K562 (cell line): ENCODE measurements around the gene SVBP. TPM values are rescaled to one million over a fixed set of nuclear protein-coding genes. Genes with fewer than 3 reads are reported as not detected.
A peak's percentile ranks its signal among the peaks of the same experiment; 100 is the strongest.

Experiments used
- ARID1B ChIP-seq: fragments of 450-650 bp; IDR thresholded peaks from 2 replicates; pipeline ENCODE4 v1.6.1; 2016; ENCODE audit warnings: antibody characterized with exemption, mild to moderate bottlenecking, inconsistent platforms
- ARID3A ChIP-seq: IDR thresholded peaks from 2 replicates; pipeline ENCODE4 v1.6.1; 2012; ENCODE audit warnings: low read depth, low read length, improper control_type of control experiment, borderline replicate concordance
- BACH1 ChIP-seq: fragments of 200-800 bp; sonication (Bioruptor generic); IDR thresholded peaks from 2 replicates; pipeline ENCODE4 v1.6.1; 2016; ENCODE audit warnings: missing genetic modification characterization, missing compliant biosample characterization
- EP300 ChIP-seq: IDR thresholded peaks from 2 replicates; pipeline ENCODE4 v1.6.1; 2012; ENCODE audit warnings: low read length, improper control_type of control experiment
- ESRRA ChIP-seq: fragments of 450-650 bp; IDR thresholded peaks from 2 replicates; pipeline ENCODE4 v1.6.1; 2014; ENCODE audit warnings: low read depth, mild to moderate bottlenecking, moderate library complexity, borderline replicate concordance
- MAFF ChIP-seq: IDR thresholded peaks from 2 replicates; pipeline ENCODE4 v1.6.1; 2012; ENCODE audit warnings: low read length, improper control_type of control experiment
- MAFG ChIP-seq: fragments of 450-650 bp; conservative IDR thresholded peaks from 2 replicates; pipeline ENCODE4 v1.6.1; 2016; ENCODE audit warnings: missing genetic modification characterization, missing compliant biosample characterization
- MECOM ChIP-seq: fragments of 250-450 bp; sonication (Bioruptor Pico); IDR thresholded peaks from 2 replicates; pipeline ENCODE4 v1.8.0; 2022; ENCODE audit warnings: inconsistent platforms
- MNT ChIP-seq, 2 experiments: fragments of 450-650 bp; conservative IDR thresholded peaks; 2 replicates each; pipeline ENCODE4 v1.6.1; 2017; ENCODE audit warnings: mild to moderate bottlenecking in 2 of 2, moderate library complexity in 2 of 2
- NFE2 ChIP-seq: IDR thresholded peaks from 2 replicates; pipeline ENCODE4 v1.6.1; 2014; ENCODE audit warnings: antibody characterized with exemption, low read depth
- POLR2B ChIP-seq: fragments of 450-650 bp; IDR thresholded peaks from 2 replicates; pipeline ENCODE4 v1.6.1; 2018; ENCODE audit warnings: low read depth; ENCODE audit not compliant: partially characterized antibody
- POLR2H ChIP-seq: IDR thresholded peaks from 2 replicates; pipeline ENCODE4 v1.6.1; 2016; ENCODE audit warnings: missing genetic modification characterization, low read depth, mild to moderate bottlenecking, control low read depth, missing compliant biosample characterization, moderate library complexity
- RAD21 ChIP-seq, 2 experiments: fragments of 250-450 bp in 1 of 2; fragments of 450-650 bp in 1 of 2; sonication (Bioruptor Pico) in 1 of 2; formaldehyde crosslinking in 1 of 2; IDR thresholded peaks in 1 of 2; conservative IDR thresholded peaks in 1 of 2; 2 replicates each; pipeline versions ENCODE4 v1.4.0 to v1.8.0; 2020 to 2022; ENCODE audit warnings: mild to moderate bottlenecking in 2 of 2, moderate library complexity in 1 of 2
- RCOR1 ChIP-seq, 2 experiments: IDR thresholded peaks; 2 replicates each; pipeline ENCODE4 v1.6.1; 2012; ENCODE audit warnings: low read depth in 2 of 2, low read length in 2 of 2, borderline replicate concordance in 1 of 2, improper control_type of control experiment in 1 of 2
- RFX1 ChIP-seq: fragments of 450-650 bp; IDR thresholded peaks from 2 replicates; pipeline ENCODE4 v1.6.1; 2016; ENCODE audit warnings: mild to moderate bottlenecking, moderate library complexity
- SMARCE1 ChIP-seq: fragments of 450-650 bp; IDR thresholded peaks from 2 replicates; pipeline ENCODE4 v1.7.1; 2016; ENCODE audit warnings: mild to moderate bottlenecking
- TCF15 ChIP-seq: fragments of 250-450 bp; sonication (Bioruptor Pico); IDR thresholded peaks from 2 replicates; pipeline ENCODE4 v1.8.0; 2022; ENCODE audit warnings: moderate library complexity, mild to moderate bottlenecking, inconsistent platforms
- TEAD1 ChIP-seq, 2 experiments: fragments of 450-650 bp in 1 of 2; sonication (generic) in 1 of 2; formaldehyde crosslinking; IDR thresholded peaks; 2 replicates each; pipeline versions ENCODE4 v1.4.0 to v1.8.0; 2020 to 2022; ENCODE audit warnings: mild to moderate bottlenecking in 2 of 2, missing genetic modification reagents in 1 of 2
- ZC3H8 ChIP-seq: fragments of 450-650 bp; IDR thresholded peaks from 2 replicates; pipeline ENCODE4 v1.6.1; 2017
- ZNF785 ChIP-seq: fragments of 250-450 bp; sonication (Bioruptor Pico); IDR thresholded peaks from 2 replicates; pipeline ENCODE4 v1.4.0; 2020; ENCODE audit warnings: mild to moderate bottlenecking
- polyA plus RNA-seq, 8 experiments: library from polyadenylated mRNA; depleted of rRNA in 4 of 8; stranded (reverse) in 5 of 8; unstranded in 3 of 8; fragments of >200 nt; fragmentation: Nextera tagmentation in 2 of 8; fragmentation: Illumina TruSeq in 1 of 8; extraction: Ambion mirVana in 2 of 8; extraction: Trizol in 1 of 8; gene quantifications; 2 replicates each; pipeline versions ENCODE4 v1.2.1 to v1.2.3, GENCODE V29; 2011 to 2014; ENCODE audit warnings: inconsistent platforms in 1 of 8, missing spikeins in 1 of 8
- total RNA-seq, 7 experiments: library from RNA; depleted of rRNA in 6 of 7; stranded (reverse); fragments of >200 nt in 6 of 7; fragmentation: Illumina TruSeq in 2 of 7; extraction: Trizol in 2 of 7; gene quantifications; 2 replicates each; pipeline versions ENCODE4 v1.2.1 to v1.2.3, GENCODE V29; 2011 to 2021; ENCODE audit warnings: low replicate concordance in 1 of 7
- TF ChIP-seq, protein P1 (sequence below), 3 experiments: fragments of 200-800 bp in 1 of 3; fragments of 250-450 bp in 1 of 3; fragments of 450-650 bp in 1 of 3; sonication (Bioruptor Pico) in 1 of 3; sonication (Bioruptor generic) in 1 of 3; formaldehyde crosslinking in 1 of 3; IDR thresholded peaks; 2 replicates each; pipeline versions ENCODE4 v1.6.1 to v1.8.0; 2016 to 2022; ENCODE audit warnings: mild to moderate bottlenecking in 2 of 3, missing genetic modification characterization in 2 of 3, missing compliant biosample characterization in 1 of 3, moderate library complexity in 1 of 3

Gene SVBP
- total and polyA plus RNA-seq, 9 of the 15 experiments (the other 6 are each of a cell fraction or from before 2014, with no cell fraction given): 31.7 to 49.7 (median 40.0) TPM

DNA sequence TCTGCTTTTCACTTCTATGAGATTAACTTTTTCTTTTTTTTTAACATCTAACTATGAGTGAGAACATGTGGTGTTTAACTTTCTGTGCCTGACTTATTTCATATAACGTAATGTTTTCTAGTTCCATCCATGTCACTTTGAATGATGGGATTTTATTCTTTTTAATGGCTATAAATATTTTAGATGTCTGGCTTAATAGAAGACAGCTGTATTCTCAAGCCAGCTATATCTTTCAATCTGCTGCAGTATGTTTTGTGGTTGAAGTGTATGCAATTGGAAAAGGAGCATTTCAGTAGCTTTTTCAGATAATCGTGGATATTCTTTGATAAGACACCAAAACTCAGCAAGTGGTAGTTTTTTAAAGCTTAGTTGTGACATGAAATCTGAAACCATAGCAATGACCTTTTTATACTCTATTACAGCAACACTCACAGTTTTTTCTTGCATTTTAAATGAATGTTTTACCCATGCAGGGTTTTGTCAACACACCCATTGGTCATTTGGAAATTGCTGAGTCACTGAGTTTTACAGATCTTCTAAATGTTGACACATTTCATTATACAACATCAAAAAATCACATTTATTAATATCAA lies 5.7 kb upstream of the SVBP start (continued):
- TF ChIP-seq, protein P1, sequence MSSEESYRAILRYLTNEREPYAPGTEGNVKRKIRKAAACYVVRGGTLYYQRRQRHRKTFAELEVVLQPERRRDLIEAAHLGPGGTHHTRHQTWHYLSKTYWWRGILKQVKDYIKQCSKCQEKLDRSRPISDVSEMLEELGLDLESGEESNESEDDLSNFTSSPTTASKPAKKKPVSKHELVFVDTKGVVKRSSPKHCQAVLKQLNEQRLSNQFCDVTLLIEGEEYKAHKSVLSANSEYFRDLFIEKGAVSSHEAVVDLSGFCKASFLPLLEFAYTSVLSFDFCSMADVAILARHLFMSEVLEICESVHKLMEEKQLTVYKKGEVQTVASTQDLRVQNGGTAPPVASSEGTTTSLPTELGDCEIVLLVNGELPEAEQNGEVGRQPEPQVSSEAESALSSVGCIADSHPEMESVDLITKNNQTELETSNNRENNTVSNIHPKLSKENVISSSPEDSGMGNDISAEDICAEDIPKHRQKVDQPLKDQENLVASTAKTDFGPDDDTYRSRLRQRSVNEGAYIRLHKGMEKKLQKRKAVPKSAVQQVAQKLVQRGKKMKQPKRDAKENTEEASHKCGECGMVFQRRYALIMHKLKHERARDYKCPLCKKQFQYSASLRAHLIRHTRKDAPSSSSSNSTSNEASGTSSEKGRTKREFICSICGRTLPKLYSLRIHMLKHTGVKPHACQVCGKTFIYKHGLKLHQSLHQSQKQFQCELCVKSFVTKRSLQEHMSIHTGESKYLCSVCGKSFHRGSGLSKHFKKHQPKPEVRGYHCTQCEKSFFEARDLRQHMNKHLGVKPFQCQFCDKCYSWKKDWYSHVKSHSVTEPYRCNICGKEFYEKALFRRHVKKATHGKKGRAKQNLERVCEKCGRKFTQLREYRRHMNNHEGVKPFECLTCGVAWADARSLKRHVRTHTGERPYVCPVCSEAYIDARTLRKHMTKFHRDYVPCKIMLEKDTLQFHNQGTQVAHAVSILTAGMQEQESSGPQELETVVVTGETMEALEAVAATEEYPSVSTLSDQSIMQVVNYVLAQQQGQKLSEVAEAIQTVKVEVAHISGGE (CRISPR knock-in tag; IDR thresholded peaks at IDR 0.05): no peak
- TF ChIP-seq NFE2: peak; percentile 98
- peak; percentile 99 for TF ChIP-seq MAFF
- TF ChIP-seq SMARCE1: peak; percentile 64
- 0 out of 4 replicates have a peak, but pooled peaks of 1 of the 2 experiments have one; percentile 14 for TF ChIP-seq RCOR1 (IDR thresholded peaks at IDR 0.05; ENCODE audit: borderline replicate concordance in 1 of 2, low read depth in 2 of 2, low read length in 2 of 2)
- TF ChIP-seq MNT (conservative IDR thresholded peaks at IDR 0.05): peak; percentile 16 to 24; a peak in 2 of 4 replicates
- TF ChIP-seq ARID1B: peak; percentile 64
- TF ChIP-seq ZNF785 (CRISPR knock-in tag): no peak
- TF ChIP-seq ZC3H8: no peak
- TF ChIP-seq MECOM (CRISPR knock-in tag): no peak
- no peak for TF ChIP-seq RAD21 (CRISPR knock-in tag; conservative IDR thresholded peaks at IDR 0.05 in 1 of 2, IDR thresholded peaks at IDR 0.05 in 1 of 2)
- TF ChIP-seq TEAD1 (CRISPR knock-in tag; IDR thresholded peaks at IDR 0.05): 0 out of 4 replicates have a peak, but pooled peaks of 1 of the 2 experiments have one; percentile 37
- peak; percentile 99 for TF ChIP-seq MAFG (tag)
- peak; percentile 42 for TF ChIP-seq RFX1
- no peak for TF ChIP-seq POLR2B
- TF ChIP-seq POLR2H (tag): peak; percentile 20; the same call in 1 of the 2 replicates
- TF ChIP-seq EP300: peak; percentile 39; the same call in 1 of the 2 replicates
- peak; percentile 66; the same call in 1 of the 2 replicates for TF ChIP-seq ARID3A
- peak; percentile 95 for TF ChIP-seq BACH1 (tag)
- TF ChIP-seq ESRRA: peak; percentile 32; the same call in 1 of the 2 replicates
- TF ChIP-seq TCF15: 0 out of 2 replicates have a peak, but pooled peaks have one; percentile 46
